ENCODE results near the gene C11orf86. TPM values are rescaled to one million over a fixed set of nuclear protein-coding genes. Genes with fewer than 3 reads are reported as not detected.

C11orf86 gene
- total RNA-seq, 1 donor = not detected

GRCh38 chr11:67022961-67023956 lies 48.2 kb downstream of the C11orf86 start, which contains the start of gene SYT12:
TSS of gene SYT12 (plus strand) at chr11:67023134. CDS start at chr11:67030145, 7,011 bp downstream.
- no peak for DNase-seq (ENCODE audit: low read depth in 2 of 3, low spot score in 2 of 3)

GRCh38 chr11:67023957-67024353 lies 48.9 kb downstream of the C11orf86 start:
- DNase-seq (ENCODE audit: low read depth in 2 of 3, low spot score in 2 of 3) = no peak

GRCh38 chr11:67024410-67024809 lies 49.3 kb downstream of the C11orf86 start:
- peak in 2 of 3 donors; percentile 78 to 82 for DNase-seq (ENCODE audit: low read depth in 2 of 3, low spot score in 2 of 3)

- peak in 1 of 3 donors; percentile 34 for DNase-seq (ENCODE audit: low read depth in 2 of 3, low spot score in 2 of 3)
Measured at GRCh38 chr11:67024966-67025365, 49.9 kb downstream of the C11orf86 start.

- DNase-seq (ENCODE audit: low read depth in 2 of 3, low spot score in 2 of 3) = no peak
Measured at GRCh38 chr11:67025750-67026149, 50.6 kb downstream of the C11orf86 start.

Small RNA genes lying within 50 kb of the gene (small RNA-seq; reads per million reads assigned to genes)
- gene MIR3163 = not detected

Other genes with a start within 250 kb of the C11orf86 start
- gene SPTBN2, start 246.1 kb upstream of the C11orf86 start, total RNA-seq = 26.1 TPM
- gene RCE1, start 131.9 kb upstream of the C11orf86 start, total RNA-seq = 30.4 TPM
- 33.7 TPM for gene LRFN4, start 118.2 kb upstream of the C11orf86 start, total RNA-seq
- 1.6 TPM for gene PC, start 16.9 kb upstream of the C11orf86 start, total RNA-seq
- gene SYT12, start 47.8 kb downstream of the C11orf86 start, total RNA-seq = under 0.01 TPM
- 0.54 TPM for gene RHOD, start 81.5 kb downstream of the C11orf86 start, total RNA-seq
- 67.9 TPM for gene KDM2A, start 144.0 kb downstream of the C11orf86 start, total RNA-seq

Measured in hematopoietic multipotent progenitor cell (in vitro differentiated cells).